Loucy (cell line): ENCODE measurements around the gene IL17RD.

Experiments
- H2AFZ ChIP-seq: fragments of 200-600 bp; sonication (generic); 2 replicates; pipeline ENCODE4 v1.6.0; 2016; ENCODE audit warnings: antibody characterized with exemption, mild to moderate bottlenecking, low read length, moderate library complexity
- H3F3A ChIP-seq: fragments of 200-600 bp; 2 replicates; pipeline ENCODE4 v1.6.0; 2016; ENCODE audit warnings: antibody characterized with exemption, low read depth, mild to moderate bottlenecking
- H3K27me3 ChIP-seq: fragments of 200-600 bp; sonication (generic); 2 replicates; pipeline ENCODE4 v1.6.1; 2014; ENCODE audit warnings: low read length, mild to moderate bottlenecking; ENCODE audit not compliant: insufficient read depth, poor library complexity, severe bottlenecking
- H3K36me3 ChIP-seq: fragments of 200-600 bp; sonication (generic); 2 replicates; pipeline ENCODE4 v1.6.1; 2016; ENCODE audit warnings: low read length; ENCODE audit not compliant: insufficient read depth
- H3K4me1 ChIP-seq: fragments of 200-600 bp; sonication (generic); 2 replicates; pipeline ENCODE4 v1.5.1; 2014; ENCODE audit warnings: low read length, mild to moderate bottlenecking; ENCODE audit not compliant: insufficient read depth, poor library complexity, severe bottlenecking
- H3K4me2 ChIP-seq: fragments of 200-600 bp; sonication (generic); 2 replicates; pipeline ENCODE4 v1.6.0; 2014; ENCODE audit warnings: antibody characterized with exemption, low read length, low read depth, mild to moderate bottlenecking; ENCODE audit not compliant: poor library complexity, severe bottlenecking
- H3K4me3 ChIP-seq: fragments of 200-600 bp; sonication (generic); 2 replicates; pipeline ENCODE4 v1.5.1; 2014; ENCODE audit warnings: low read length, mild to moderate bottlenecking, mixed read lengths; ENCODE audit not compliant: poor library complexity, severe bottlenecking
- H3K79me2 ChIP-seq: fragments of 200-600 bp; sonication (generic); 2 replicates; pipeline ENCODE4 v1.6.1; 2014; ENCODE audit warnings: low read length; ENCODE audit not compliant: insufficient read depth
- H3K9ac ChIP-seq: fragments of 200-600 bp; sonication (generic); 2 replicates; pipeline ENCODE4 v1.6.0; 2014; ENCODE audit warnings: mild to moderate bottlenecking, low read depth, low read length, moderate library complexity; ENCODE audit not compliant: poor library complexity, severe bottlenecking
- H3K9me2 ChIP-seq: fragments of 200-600 bp; sonication (generic); replicated peaks from 2 replicates; pipeline ENCODE4 v1.6.1; 2016; ENCODE audit warnings: low read depth, low read length, mixed read lengths
- H3K9me3 ChIP-seq: fragments of 200-600 bp; sonication (generic); 2 replicates; pipeline ENCODE4 v1.6.1; 2014; ENCODE audit warnings: mild to moderate bottlenecking, antibody characterized with exemption, low read length, low read depth; ENCODE audit not compliant: insufficient read depth
- H4K20me1 ChIP-seq: fragments of 200-600 bp; sonication (generic); 2 replicates; pipeline ENCODE4 v1.6.0; 2014; ENCODE audit warnings: antibody characterized with exemption, low read length, mild to moderate bottlenecking; ENCODE audit not compliant: insufficient read depth, poor library complexity, severe bottlenecking
- CTCF ChIP-seq: fragments of 200-600 bp; sonication (generic); conservative IDR thresholded peaks from 2 replicates; pipeline ENCODE4 v1.5.1; 2014; ENCODE audit warnings: mild to moderate bottlenecking, antibody characterized with exemption, low read length
- EZH2phosphoT487 ChIP-seq: fragments of 200-600 bp; IDR thresholded peaks from 2 replicates; pipeline ENCODE4 v1.6.1; 2018; ENCODE audit warnings: antibody characterized with exemption, mild to moderate bottlenecking, moderate library complexity, borderline replicate concordance

IL17RD gene

GRCh38 chr3:57130571-57131209, 34.5 kb downstream of the IL17RD start:
- Histone ChIP-seq H2AFZ (peak overlapping the region; percentile 29; the same call in 1 of the 2 replicates), H3K4me3 (no peak overlapping the region)

GRCh38 chr3:57128826-57129667, 36.1 kb downstream of the IL17RD start:
- H2AFZ ChIP-seq = no peak overlapping the region
- H3K79me2 ChIP-seq = no peaks in the 10 kb centered on the region
- TF ChIP-seq CTCF (no peak), EZH2phosphoT487 (no peak)
- H3K9me3 ChIP-seq = no peaks in the 10 kb centered on the region
- no peaks in the 10 kb centered on the region for H3F3A ChIP-seq
- H3K4me2 ChIP-seq = no peak overlapping the region
- H3K4me1 ChIP-seq = peaks cover 15% of the 10 kb centered on the region
- no peaks in the 10 kb centered on the region for H3K27me3 ChIP-seq
- no peaks in the 10 kb centered on the region for H3K36me3 ChIP-seq
- H3K4me3 ChIP-seq = no peak overlapping the region
- no peaks in the 10 kb centered on the region for H4K20me1 ChIP-seq
- no peak overlapping the region for H3K9ac ChIP-seq
- no peaks in the 10 kb centered on the region for H3K9me2 ChIP-seq

More at GRCh38 chr3:57130571-57131209, 34.5 kb downstream of the IL17RD start:
- no peaks in the 10 kb centered on the region for H3K36me3 ChIP-seq
- H3F3A ChIP-seq = no peaks in the 10 kb centered on the region
- TF ChIP-seq CTCF = no peak
- TF ChIP-seq EZH2phosphoT487 = no peak
- no peaks in the 10 kb centered on the region for H3K9me3 ChIP-seq
- H3K9me2 ChIP-seq = no peaks in the 10 kb centered on the region
- no peaks in the 10 kb centered on the region for H3K27me3 ChIP-seq
- H3K9ac ChIP-seq = no peak overlapping the region
- H3K4me1 ChIP-seq = peaks cover 19% of the 10 kb centered on the region
- H3K4me2 ChIP-seq = no peak overlapping the region
- no peaks in the 10 kb centered on the region for H4K20me1 ChIP-seq
- H3K79me2 ChIP-seq = no peaks in the 10 kb centered on the region

GRCh38 chr3:57127891-57128518, 37.1 kb downstream of the IL17RD start:
- Histone ChIP-seq H4K20me1 (no peaks in the 10 kb centered on the region), H3K4me1 (peaks cover 15% of the 10 kb centered on the region), H3K79me2 (no peaks in the 10 kb centered on the region), H3K4me3 (no peak overlapping the region), H3K4me2 (no peak overlapping the region), H3K9ac (no peak overlapping the region), H2AFZ (no peak overlapping the region), H3K9me3 (no peaks in the 10 kb centered on the region), H3K27me3 (no peaks in the 10 kb centered on the region), H3F3A (no peaks in the 10 kb centered on the region), H3K36me3 (no peaks in the 10 kb centered on the region), H3K9me2 (no peaks in the 10 kb centered on the region)
- no peak for TF ChIP-seq EZH2phosphoT487
- TF ChIP-seq CTCF = no peak
